HepG2 (cell line): ENCODE results near the gene TMEM151A. TPM values are rescaled to one million over a fixed set of nuclear protein-coding genes. Genes with fewer than 3 reads are reported as not detected.

Experiments
- ATAC-seq: fragments of 200-7000 bp; cut with Tn5 transposase; 3 replicates; pipeline ENCODE4 v1.9.1; 2020; ENCODE audit warnings: mild to moderate bottlenecking, moderate library complexity
- BruUV-seq: library from RNA; stranded (reverse); fragments of 400-500 nt; replicated peaks from 2 replicates; lab custom pipeline; 2021; lab: Mats Ljungman, UMichigan
- CTCF ChIA-PET: fragments of 300-600 bp; formaldehyde crosslinking; extraction: SDS; loops from one replicate; lab custom pipeline; 2021; ENCODE audit warnings: low total read pairs, inconsistent platforms, low intra/inter-chr PET ratio; lab: Yijun Ruan, JAX
- POLR2A ChIA-PET: fragments of 350-600 bp; sonication (Branson Sonifier 250); formaldehyde crosslinking; loops from one replicate; lab custom pipeline; 2020; ENCODE audit warnings: antibody characterized with exemption, inconsistent platforms; lab: Yijun Ruan, JAX
- DNase-seq: peaks from one replicate; pipeline ENCODE4 v3.0.0-alpha.2; 2015; ENCODE audit warnings: low spot score
- FAIRE-seq: peaks from 3 replicates; lab custom pipeline; 2011; peaks lifted over from hg19 to GRCh38; lab: Jason Lieb, UNC
- H2AFZ ChIP-seq: one replicate; pipeline ENCODE4 v1.6.1; 2011; ENCODE audit warnings: low read length, inconsistent platforms
- H3K27ac ChIP-seq: fragments of 300-600 bp; 3 replicates; pipeline ENCODE4 v1.8.0; 2011; ENCODE audit warnings: mixed run types, mild to moderate bottlenecking, mixed read lengths, low read length, inconsistent platforms; ENCODE audit not compliant: insufficient read depth; ENCODE audit errors: extremely low read length
- H3K27me3 ChIP-seq, 2 experiments: fragments of 200-600 bp in 1 of 2; 2 replicates in 1 of 2; 3 replicates in 1 of 2; pipeline versions ENCODE4 v1.6.0 to v1.8.0; 2011; ENCODE audit warnings: low read length in 2 of 2, mild to moderate bottlenecking in 2 of 2, moderate library complexity in 2 of 2, inconsistent platforms in 1 of 2; ENCODE audit not compliant: insufficient read depth in 2 of 2, control insufficient read depth in 1 of 2
- H3K36me3 ChIP-seq, 2 experiments: fragments of 200-600 bp in 1 of 2; replicated peaks in 1 of 2; 2 replicates in 1 of 2; 3 replicates in 1 of 2; pipeline versions ENCODE4 v1.5.1 to v1.8.0; 2011; ENCODE audit warnings: low read length in 2 of 2, inconsistent platforms in 1 of 2; ENCODE audit not compliant: insufficient read depth in 2 of 2, control insufficient read depth in 1 of 2
- H3K4me1 ChIP-seq: 2 replicates; pipeline ENCODE4 v1.5.1; 2012; ENCODE audit warnings: low read length, inconsistent platforms; ENCODE audit not compliant: insufficient read depth
- H3K4me2 ChIP-seq: 2 replicates; pipeline ENCODE4 v1.6.0; 2011; ENCODE audit warnings: low read depth, low read length, inconsistent platforms
- H3K4me3 ChIP-seq, 3 experiments: fragments of 200-600 bp in 1 of 3; sonication (generic), shearing (Covaris generic) in 1 of 3; replicated peaks in 1 of 3; 2 replicates each; pipeline ENCODE4 v1.5.1; 2011 to 2016; ENCODE audit warnings: low read length in 3 of 3, inconsistent platforms in 2 of 3, low read depth in 2 of 3, mild to moderate bottlenecking in 2 of 3, control low read depth in 1 of 3, mixed read lengths in 1 of 3; ENCODE audit not compliant: insufficient read depth in 1 of 3
- H3K79me2 ChIP-seq: one replicate; pipeline ENCODE4 v1.6.1; 2011; ENCODE audit warnings: low read length, inconsistent platforms; ENCODE audit not compliant: insufficient read depth
- H3K9ac ChIP-seq: 2 replicates; pipeline ENCODE4 v1.6.0; 2011; ENCODE audit warnings: mild to moderate bottlenecking, low read depth, low read length, inconsistent platforms; ENCODE audit not compliant: insufficient read depth
- H3K9me3 ChIP-seq: 2 replicates; pipeline ENCODE4 v1.5.1; 2012; ENCODE audit warnings: mild to moderate bottlenecking, low read length
- H4K20me1 ChIP-seq: 2 replicates; pipeline ENCODE4 v1.6.0; 2011; ENCODE audit warnings: inconsistent platforms, mild to moderate bottlenecking, low read length, moderate library complexity; ENCODE audit not compliant: insufficient read depth
- DRAP1 ChIP-seq: IDR thresholded peaks from 2 replicates; pipeline ENCODE4 v1.6.1; 2016; ENCODE audit warnings: missing genetic modification reagents, missing compliant biosample characterization
- GTF2F1 ChIP-seq: fragments of 150-350 bp; IDR thresholded peaks from 2 replicates; pipeline ENCODE4 v1.6.1; 2014; ENCODE audit warnings: low read length
- NFIB ChIP-seq: sonication (generic); formaldehyde crosslinking; IDR thresholded peaks from 2 replicates; pipeline ENCODE4 v1.9.0; 2021; ENCODE audit warnings: missing genetic modification reagents, mild to moderate bottlenecking, borderline replicate concordance
- NFIC ChIP-seq: IDR thresholded peaks from 2 replicates; pipeline ENCODE4 v1.6.1; 2012; ENCODE audit warnings: mild to moderate bottlenecking, low read length, inconsistent platforms
- NFRKB ChIP-seq: fragments of 450-650 bp; IDR thresholded peaks from 2 replicates; pipeline ENCODE4 v1.6.1; 2017
- PCBP2 ChIP-seq: fragments of 200-400 bp; formaldehyde crosslinking; optimal IDR thresholded peaks from 2 replicates; pipeline ENCODE3; 2018; ENCODE audit warnings: low read length, low read depth; ENCODE audit not compliant: poor library complexity, severe bottlenecking
- PTBP1 ChIP-seq: fragments of 200-400 bp; formaldehyde crosslinking; IDR thresholded peaks from 2 replicates; pipeline ENCODE4 v1.6.1; 2018; ENCODE audit warnings: low read length, low read depth; ENCODE audit not compliant: poor library complexity, severe bottlenecking
- ZBTB20 ChIP-seq: sonication (generic); formaldehyde crosslinking; IDR thresholded peaks from 2 replicates; pipeline ENCODE4 v1.8.1; 2023; ENCODE audit warnings: missing genetic modification reagents, low read depth, mild to moderate bottlenecking, borderline replicate concordance
- ZMAT3 ChIP-seq: sonication (generic); formaldehyde crosslinking; conservative IDR thresholded peaks from 2 replicates; pipeline ENCODE4 v1.7.0; 2021; ENCODE audit warnings: missing genetic modification reagents
- ZNF552 ChIP-seq: sonication (generic); formaldehyde crosslinking; IDR thresholded peaks from 2 replicates; pipeline ENCODE4 v1.9.0; 2022; ENCODE audit warnings: missing genetic modification reagents, mild to moderate bottlenecking, borderline replicate concordance
- ZNF569 ChIP-seq: sonication (generic); formaldehyde crosslinking; IDR thresholded peaks from 2 replicates; pipeline ENCODE4 v1.5.0; 2020; ENCODE audit warnings: mild to moderate bottlenecking, missing genetic modification reagents, moderate library complexity, borderline replicate concordance
- WGBS: methylation state at CpG from one replicate; pipeline ENCODE4 v1.1.6; 2017; ENCODE audit warnings: low lambda C conversion rate; 5-methylcytosine and 5-hydroxymethylcytosine counted together
- in situ Hi-C: cut with HindIII; loops from 2 replicates; pipeline ENCODE4 v1.10.0; 2017; ENCODE audit warnings: low pct_unique_long_range_greater_than_20kb; ENCODE audit not compliant: extremely low pct_ligation_motif_present
- intact Hi-C: fragments of 100-400 bp; cut with micrococcal nuclease; formaldehyde crosslinking; loops from one replicate; pipeline ENCODE4 v1.10.0; 2022; ENCODE audit not compliant: unreplicated experiment
- polyA plus RNA-seq, 8 experiments: library from polyadenylated mRNA; depleted of rRNA in 3 of 8; stranded (reverse) in 7 of 8; unstranded in 1 of 8; fragments of >200 nt; fragmentation: Illumina TruSeq in 4 of 8; extraction: Trizol in 4 of 8; gene quantifications; 2 replicates each; pipeline versions ENCODE4 v1.2.1 to v1.2.3, GENCODE V29; 2011 to 2016; ENCODE audit warnings: low read depth in 4 of 8, missing spikeins in 1 of 8, mixed read lengths in 1 of 8; ENCODE audit not compliant: insufficient read depth in 1 of 8
- total RNA-seq, 5 experiments: library from RNA; depleted of rRNA; stranded (reverse); fragments of >200 nt; fragmentation: Illumina TruSeq; extraction: Trizol; gene quantifications; 2 replicates each; pipeline ENCODE4 v1.2.3, GENCODE V29; 2016; ENCODE audit warnings: low read depth in 1 of 5
- TF ChIP-seq, protein P1 (sequence below): sonication (generic); formaldehyde crosslinking; IDR thresholded peaks from 2 replicates; pipeline ENCODE4 v1.8.1; 2023; ENCODE audit warnings: mild to moderate bottlenecking, inconsistent platforms, moderate library complexity, missing genetic modification reagents, borderline replicate concordance
- TF ChIP-seq, protein P2 (sequence below): sonication (generic); formaldehyde crosslinking; IDR thresholded peaks from 2 replicates; pipeline ENCODE4 v1.4.0; 2020; ENCODE audit warnings: mild to moderate bottlenecking, missing genetic modification reagents

Gene TMEM151A
- total and polyA plus RNA-seq, 2 of the 13 experiments (the other 11 are each of a cell fraction or from before 2014, with no cell fraction given), result 0.18 to 0.33 TPM

- TF ChIP-seq ZMAT3, result no peak
- TF ChIP-seq ZNF552 (CRISPR knock-in tag), result no peak
- TF ChIP-seq PTBP1, result no peak
- no peak for TF ChIP-seq NFIB (CRISPR knock-in tag)
- no peak for TF ChIP-seq DRAP1
- no peak for TF ChIP-seq NFRKB
- TF ChIP-seq, protein P1, sequence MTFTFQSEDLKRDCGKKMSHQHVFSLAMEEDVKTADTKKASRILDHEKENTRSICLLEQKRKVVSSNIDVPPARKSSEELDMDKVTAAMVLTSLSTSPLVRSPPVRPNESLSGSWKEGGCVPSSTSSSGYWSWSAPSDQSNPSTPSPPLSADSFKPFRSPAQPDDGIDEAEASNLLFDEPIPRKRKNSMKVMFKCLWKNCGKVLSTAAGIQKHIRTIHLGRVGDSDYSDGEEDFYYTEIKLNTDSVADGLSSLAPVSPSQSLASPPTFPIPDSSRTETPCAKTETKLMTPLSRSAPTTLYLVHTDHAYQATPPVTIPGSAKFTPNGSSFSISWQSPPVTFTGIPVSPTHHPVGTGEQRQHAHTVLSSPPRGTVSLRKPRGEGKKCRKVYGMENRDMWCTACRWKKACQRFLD (CRISPR knock-in tag), result no peak
- TF ChIP-seq ZNF569 (CRISPR knock-in tag), result no peak
- TF ChIP-seq, protein P2, sequence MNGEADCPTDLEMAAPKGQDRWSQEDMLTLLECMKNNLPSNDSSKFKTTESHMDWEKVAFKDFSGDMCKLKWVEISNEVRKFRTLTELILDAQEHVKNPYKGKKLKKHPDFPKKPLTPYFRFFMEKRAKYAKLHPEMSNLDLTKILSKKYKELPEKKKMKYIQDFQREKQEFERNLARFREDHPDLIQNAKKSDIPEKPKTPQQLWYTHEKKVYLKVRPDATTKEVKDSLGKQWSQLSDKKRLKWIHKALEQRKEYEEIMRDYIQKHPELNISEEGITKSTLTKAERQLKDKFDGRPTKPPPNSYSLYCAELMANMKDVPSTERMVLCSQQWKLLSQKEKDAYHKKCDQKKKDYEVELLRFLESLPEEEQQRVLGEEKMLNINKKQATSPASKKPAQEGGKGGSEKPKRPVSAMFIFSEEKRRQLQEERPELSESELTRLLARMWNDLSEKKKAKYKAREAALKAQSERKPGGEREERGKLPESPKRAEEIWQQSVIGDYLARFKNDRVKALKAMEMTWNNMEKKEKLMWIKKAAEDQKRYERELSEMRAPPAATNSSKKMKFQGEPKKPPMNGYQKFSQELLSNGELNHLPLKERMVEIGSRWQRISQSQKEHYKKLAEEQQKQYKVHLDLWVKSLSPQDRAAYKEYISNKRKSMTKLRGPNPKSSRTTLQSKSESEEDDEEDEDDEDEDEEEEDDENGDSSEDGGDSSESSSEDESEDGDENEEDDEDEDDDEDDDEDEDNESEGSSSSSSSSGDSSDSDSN (CRISPR knock-in tag), result no peak
- TF ChIP-seq PCBP2, result no peak
- TF ChIP-seq ZBTB20 (CRISPR knock-in tag), result no peak
- no peak for TF ChIP-seq GTF2F1
- no peak for TF ChIP-seq NFIC
- H2AFZ ChIP-seq, result no peak overlapping the region
- H3K4me1 ChIP-seq, result peaks cover 9% of the 10 kb centered on the region
- ATAC-seq, result no peak
- POLR2A ChIA-PET, result no interaction called here
- intact Hi-C loops (no loop called here), in situ Hi-C loops (no loop called here)
- H3K9ac ChIP-seq, result no peak overlapping the region
- DNase-seq, result no peak
- peaks cover 2% of the 10 kb centered on the region; the same call in 1 of the 2 replicates for H4K20me1 ChIP-seq
- WGBS, result 96% methylated on average over 3 of the region's 5 CpGs
- H3K79me2 ChIP-seq, result peaks cover 2% of the 10 kb centered on the region
- no peak overlapping the region for H3K27ac ChIP-seq
- H3K4me2 ChIP-seq, result no peak overlapping the region
- FAIRE-seq, result no peak
- CTCF ChIA-PET, result no interaction called here
- BruUV-seq, result no TSS peak
- no peaks in the 10 kb centered on the region; a peak in 1 of 5 replicates for H3K27me3 ChIP-seq
- no peak overlapping the region for H3K4me3 ChIP-seq
- peaks cover 5 to 8% of the 10 kb centered on the region in 2 experiments; a peak in 3 of 5 replicates for H3K36me3 ChIP-seq
- H3K9me3 ChIP-seq, result no peaks in the 10 kb centered on the region
These were observed 29.5 kb upstream of the TMEM151A start for GRCh38 chr11:66262191-66262590.
